Stimulated activated CD4-positive, alpha-beta T cell treated with anti-CD3 and anti-CD28 coated beads, Interleukin-15, amount 100 ng/mL, for 48 hours (primary cell): ENCODE data around the gene ANK3.
"Not testable (repeated sequence)": the region's sequence is repeated elsewhere in the genome, so short reads cannot be mapped to it uniquely, and the experiment has no call there.

ENCODE experiments used
- DNase-seq, 2 donors: peaks; one replicate each; pipeline ENCODE4 v3.0.0-alpha.2; 2020; ENCODE audit warnings: low read depth in 2 of 2

ANK3 gene

DNA sequence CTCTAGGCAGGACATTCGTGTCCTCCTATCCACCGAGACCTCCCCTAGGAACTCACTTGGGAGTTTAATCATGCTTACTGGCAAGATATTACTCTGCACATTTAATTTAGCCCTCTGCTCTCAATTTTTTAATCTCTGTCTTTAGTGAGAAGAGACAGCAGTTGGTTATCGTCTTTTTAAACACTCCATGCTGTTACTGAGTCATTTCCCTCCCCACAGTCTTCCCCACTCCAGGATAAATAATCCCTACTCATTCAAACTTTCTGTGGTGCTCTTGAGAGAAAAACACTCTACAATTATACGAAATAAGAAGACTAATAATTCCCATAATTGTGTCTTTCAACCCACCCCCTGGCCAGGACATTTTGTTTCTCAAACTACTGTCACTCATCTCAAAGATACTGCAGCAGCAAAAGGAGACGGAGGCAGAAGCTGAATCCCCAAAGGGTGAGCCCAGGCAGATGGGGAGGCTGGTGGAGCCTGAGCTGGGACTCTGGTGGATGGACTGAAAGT, 84.2 kb downstream of the ANK3 start:
- DNase-seq = no peak

DNA sequence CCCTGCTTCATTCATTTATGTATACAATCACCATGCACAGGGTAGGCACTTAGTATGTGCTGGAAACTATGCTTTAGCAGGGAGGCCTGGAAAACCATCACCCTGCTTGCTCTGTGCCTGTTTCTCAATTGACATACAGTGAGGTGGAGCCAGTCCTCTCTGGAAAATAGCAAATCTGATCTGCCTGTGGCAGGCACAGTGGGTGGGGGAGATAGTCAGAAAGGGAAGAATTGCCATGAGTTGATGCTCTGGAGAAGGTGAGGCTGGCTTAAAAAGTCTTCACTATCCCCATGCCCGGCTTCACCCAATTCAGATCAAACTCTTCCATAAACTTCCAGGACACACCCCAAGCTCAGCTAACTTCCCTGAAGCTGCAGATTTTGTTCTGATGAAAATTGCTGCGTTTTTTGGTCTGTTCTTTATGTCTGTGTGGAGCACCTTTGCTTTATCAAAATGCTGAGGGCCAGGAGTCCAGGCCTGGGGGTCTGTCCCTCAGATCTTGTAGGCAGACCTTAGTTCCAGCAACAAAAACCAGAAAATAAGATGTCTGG, 84.8 kb downstream of the ANK3 start:
- no peak for DNase-seq

DNA sequence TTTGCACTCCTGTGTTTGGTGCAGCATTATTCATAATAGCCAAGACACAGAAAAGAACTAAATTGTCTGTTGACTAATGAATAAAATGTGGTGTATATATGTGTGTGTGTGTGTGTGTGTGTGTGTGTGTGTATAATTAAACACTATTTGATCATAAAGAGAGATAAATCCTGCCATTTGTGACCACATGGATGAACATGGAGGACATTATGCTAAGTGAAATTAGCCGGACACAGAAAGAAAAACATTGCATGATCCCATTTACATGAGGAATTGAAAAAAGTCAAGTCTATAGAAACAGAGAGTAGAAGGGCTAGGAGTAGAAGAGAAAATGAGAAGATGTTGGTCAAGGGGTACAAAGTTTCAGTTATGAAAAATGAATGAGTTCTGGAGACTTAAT, 85.9 kb downstream of the ANK3 start:
- no peak for DNase-seq

DNA sequence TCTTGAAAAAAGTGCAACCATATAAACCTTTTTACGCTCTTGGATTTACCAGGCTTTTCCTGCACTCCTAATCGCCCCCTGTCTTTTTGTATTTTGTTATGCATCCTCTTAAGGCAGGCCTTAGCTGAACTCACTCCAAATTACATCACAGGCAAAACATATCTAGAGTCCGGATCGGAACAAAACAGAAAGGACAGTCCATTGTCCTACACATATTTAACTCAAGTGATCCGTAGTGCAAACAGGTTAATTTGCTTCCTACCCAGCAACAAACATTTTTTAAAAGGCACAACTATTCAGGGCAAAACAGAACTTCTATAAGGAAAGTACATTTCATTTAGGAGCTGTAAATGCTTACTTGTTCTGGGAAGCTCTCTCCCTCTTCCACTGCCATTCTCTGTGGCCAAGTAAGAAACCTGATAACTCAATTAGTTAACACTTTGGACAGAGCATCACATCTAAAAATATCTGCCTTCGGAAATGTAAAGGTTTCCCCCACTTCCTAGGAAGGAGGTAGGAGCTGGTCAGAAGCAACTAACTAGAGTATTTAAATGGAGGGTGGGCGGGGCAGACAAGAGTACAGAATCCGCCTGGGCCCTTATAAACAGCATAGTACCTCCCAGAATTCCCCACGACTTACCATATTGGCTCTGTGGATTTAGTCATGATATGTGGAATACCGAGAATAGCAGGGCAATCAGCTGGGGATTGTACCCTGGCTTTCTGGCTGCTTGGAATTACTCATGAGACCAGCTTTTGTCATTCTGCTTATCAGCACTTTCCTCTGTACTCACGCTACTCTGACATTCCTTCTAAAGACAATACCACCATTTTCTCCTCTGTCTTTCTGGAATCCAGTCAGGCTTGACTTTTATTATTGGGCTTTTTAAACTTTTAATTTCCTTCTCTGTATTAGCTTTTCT, 89.5 kb downstream of the ANK3 start:
- no peak for DNase-seq

DNA sequence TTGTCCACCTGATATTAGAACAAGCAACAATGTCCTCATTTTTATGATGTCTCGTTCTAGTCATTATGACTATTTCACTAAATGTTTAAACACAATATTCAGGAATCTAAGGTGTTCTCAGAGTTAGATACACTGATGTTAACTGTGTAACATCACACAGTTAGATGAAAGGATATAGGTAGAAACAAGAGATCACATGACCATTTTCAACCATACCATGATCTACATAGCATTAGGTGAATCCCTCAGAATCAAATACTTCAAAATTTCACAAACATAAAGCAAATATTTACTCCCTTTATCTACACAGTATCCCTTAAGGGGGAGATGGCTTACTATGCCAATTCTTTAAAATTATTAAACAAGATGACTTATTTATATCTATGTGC, 90.3 kb downstream of the ANK3 start:
- no peak for DNase-seq

DNA sequence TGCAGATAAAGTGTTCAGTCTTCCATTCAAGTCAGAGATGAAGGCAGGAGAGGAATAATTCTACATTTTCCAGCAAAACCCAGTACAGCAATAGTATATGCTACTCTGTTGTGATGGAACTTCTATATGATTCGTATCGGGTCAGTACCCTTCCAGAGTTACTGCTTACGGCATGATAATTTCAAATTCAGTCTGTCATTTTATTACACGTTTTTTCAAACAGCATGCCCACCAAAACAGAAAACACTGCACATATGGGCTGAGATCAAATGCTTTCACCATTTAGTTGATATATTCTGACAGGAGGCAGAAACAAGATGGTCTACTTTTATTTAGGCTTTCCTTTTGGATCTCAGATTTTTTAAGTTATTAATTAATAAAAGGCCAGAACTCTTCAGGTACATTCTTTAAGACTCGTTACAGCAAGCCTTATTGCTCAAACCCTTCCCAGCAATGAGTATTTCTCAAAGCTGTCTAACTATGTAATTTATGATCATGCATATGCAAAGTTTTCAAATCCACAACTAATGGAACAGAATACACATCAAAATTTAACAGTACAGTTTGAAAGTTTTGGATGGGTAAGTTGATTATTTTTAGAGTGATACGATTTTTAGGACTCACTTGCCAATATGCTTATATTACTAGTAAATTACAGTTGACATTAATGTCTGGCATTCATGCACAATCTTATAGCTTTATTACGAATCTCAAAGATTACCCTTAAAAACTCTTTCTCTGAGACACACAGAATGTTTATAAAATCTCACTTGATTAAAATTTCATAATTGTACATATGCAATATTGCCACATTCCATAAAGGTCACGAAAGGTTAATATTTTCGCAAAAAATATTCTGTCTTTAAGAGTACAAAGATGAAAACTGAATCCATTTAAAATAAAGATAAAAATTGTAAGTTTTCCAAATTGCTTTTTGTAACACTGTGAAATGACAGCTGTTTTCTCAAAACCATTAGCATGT, 91.0 kb downstream of the ANK3 start:
- DNase-seq = no peak

DNA sequence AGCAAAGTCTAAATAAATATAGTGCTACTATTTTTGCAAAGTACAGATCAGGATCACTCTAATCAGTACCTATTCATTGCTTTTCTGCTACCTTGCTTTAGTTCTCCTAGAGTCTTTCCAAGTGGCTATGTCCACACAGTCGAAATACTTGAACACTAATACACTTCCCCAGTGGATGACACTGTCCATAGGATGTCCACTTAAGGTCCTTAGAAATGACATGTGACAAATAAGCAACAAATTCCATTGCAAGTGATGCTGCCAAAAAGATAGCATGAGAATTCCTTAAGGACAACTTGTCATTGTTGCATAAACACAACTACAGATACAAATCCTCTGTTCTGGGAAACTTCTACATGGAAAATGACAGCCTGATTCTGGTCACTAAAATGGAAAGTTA, 93.6 kb downstream of the ANK3 start:
- no peak for DNase-seq

DNA sequence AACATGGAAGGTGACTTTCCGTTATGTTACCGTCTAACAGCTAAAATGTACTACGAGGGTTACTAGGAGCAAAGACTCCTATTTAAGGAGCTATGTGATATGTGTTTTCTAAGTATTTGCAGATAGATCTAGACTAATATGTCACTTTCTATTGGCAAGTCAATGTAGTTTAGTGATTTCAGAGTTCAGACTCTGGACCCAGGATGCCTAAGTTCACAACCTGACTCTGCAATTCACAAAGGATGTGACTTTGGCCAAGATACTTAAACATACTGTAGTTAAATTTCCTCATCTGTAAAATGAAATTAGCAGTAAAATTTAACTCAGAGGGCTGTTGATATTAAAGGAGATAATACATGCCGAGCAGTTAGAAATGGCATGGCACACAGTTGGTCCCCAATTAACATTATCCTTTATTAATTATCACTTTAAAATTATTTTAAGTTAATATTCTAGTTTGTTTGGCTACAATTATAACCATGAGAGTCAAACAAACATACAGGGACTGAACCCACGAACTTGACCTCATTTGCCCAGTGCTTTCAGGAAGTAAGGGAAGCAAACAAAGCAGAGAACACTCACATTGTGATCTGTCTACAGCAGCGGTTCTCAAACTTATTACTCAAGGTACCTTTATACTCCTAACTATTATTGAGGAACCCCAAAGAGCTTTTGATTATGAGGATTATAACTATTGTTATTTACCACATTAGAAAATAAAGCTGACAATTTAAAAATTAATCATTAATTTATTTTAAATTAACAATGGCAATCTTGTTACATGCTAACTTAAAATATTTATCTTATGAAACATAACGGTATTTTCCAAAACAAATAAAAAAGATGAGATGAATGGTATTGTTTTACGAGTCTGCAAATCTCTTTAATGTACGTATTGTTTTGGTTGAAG, 94.4 kb downstream of the ANK3 start:
- no peak for DNase-seq

DNA sequence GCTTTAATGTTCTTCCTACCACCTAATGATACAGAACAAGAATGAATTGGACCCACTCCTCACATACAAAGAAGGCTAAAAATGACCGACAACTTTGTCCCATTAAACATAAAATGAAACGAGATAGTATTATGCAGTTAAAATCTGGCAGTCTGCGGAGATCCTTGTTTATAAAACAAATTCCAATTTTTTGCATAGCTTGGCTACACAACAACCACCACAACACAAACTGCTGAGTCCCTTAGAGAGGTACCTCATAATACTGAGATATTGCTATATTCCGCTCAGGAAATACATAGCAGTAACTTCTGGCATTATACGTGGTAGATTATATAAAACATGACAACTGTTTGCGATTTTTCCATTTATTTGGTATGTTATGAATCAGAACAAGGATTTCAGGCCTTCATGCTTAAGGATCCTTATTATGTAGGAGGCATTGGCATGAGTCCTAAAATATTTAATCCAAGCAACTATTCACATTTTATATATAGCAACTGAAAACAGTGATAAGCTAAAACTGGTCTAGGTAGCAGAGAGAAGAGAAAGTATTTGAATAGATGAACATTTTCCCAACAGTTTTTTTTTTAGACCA, 96.0 kb downstream of the ANK3 start:
- DNase-seq = no peak

DNA sequence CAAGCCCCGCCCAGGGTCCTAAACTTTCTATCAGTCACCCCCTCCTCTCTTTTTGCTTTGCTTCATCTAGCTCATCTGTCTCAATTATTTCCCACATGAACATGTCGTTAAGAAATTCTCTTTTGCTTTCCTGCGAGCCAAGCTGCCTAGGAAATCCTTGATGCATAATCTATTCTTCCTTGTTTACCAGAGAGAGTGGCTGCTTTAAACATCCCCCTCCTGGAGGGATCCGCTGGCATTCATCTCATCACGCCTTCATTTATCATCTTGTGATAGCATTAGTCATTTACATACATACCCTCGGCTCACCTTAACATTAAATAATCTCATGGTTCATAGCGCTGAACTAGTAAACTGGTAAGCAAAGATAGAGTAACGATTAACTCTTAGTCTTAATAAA, 96.7 kb downstream of the ANK3 start:
- no peak for DNase-seq

DNA sequence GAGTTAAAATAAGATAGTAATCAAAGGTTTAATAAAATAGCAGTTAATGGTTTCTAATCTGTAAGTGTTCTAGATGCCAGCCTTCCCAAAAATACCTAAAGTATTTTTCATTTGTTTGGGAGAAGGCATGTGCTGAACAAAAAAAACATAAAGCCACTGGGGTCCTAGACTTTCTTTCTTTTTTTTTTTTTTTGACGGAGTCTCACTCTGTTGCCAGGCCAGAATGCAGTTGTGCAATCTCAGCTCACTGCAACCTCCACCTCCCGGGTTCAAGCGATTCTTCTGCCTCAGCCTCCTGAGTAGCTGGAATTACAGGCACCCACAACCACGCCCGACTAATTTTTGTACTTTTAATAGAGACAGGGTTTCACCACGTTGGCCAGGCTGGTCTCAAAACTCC, 97.1 kb downstream of the ANK3 start:
- not testable (repeated sequence) for DNase-seq

DNA sequence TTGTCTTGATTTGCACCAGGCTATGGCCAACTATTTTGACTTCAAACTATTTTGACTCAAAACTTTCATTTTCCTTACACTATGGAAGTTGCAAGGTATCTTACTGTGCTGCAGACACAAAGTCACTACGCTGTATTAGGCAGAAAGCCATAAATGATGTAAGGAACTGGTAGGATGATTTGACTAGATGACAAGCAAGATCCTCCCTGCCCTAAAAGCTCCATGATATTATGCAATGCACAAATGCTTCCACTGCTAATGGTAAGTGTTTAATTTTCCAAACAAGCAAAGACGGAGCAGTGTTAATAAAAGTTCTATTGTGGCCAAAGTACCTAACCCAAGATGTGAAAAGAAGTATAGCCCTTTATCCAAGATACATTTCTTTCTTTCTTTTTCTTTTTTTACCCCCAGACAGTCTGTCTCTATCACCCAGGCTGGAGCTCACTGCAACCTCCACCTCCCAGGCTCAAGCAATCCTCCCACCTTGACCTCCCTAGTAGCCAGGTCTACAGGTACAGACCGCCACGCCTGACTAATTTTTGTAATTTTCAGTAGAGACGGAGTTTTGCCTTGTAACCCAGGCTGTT, 98.2 kb downstream of the ANK3 start:
- no peak for DNase-seq

DNA sequence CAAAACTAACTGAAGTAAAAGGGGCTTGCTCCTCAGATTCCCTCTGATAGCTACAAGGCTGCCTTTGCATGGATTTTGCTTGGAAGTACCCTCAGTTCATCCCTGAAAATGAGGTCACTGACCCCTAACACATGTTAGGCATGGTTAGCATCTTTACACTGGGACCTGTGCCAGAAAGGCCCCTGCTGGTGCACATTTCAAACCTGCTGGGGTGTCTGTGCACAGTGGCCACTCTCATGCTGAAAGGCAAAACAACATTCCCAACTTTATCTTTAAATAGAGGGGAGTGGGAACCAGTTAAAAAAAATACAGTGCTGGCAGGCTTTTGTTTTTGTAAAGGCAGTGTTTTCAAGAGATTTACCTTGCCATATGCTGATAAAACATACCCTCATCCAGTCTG, 99.1 kb downstream of the ANK3 start:
- DNase-seq = no peak

DNA sequence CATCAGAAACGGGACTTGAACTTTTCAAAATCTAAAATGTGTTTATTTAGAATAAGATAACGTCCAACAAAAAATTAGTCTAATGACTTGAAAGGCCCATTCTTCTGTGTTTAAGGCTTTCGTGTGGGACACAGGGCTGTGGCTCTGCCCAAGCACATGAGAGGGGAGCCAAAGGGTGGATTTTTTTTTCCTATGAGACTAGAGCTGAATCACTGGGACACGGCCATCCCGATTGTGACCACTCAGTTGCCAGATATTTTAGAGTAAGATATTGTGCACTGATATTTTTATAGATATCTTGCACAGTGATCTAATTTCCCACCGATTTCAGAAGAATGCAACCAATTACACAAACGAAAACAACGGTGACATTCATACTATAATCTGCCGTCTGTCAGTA, 99.9 kb downstream of the ANK3 start:
- DNase-seq = no peak

DNA sequence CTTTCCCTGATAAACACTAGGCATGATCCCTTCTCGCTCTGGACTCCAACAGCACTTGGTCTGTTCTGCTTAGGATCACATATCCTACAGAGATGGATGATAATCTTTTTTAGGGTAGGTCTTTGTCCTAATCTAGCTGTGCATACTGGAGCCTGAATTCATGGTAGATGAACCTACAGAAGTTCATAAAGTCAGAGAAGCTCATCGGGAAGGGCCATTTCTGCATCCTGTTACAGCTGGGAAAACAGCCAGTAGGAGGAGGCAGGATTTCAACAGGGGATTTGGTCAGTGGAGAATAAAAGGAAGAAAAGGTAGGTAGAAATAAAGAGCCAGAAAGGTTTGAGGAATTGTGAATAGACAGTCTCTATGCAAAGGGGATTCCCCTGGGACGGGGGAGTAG, 101.4 kb downstream of the ANK3 start:
- no peak for DNase-seq

DNA sequence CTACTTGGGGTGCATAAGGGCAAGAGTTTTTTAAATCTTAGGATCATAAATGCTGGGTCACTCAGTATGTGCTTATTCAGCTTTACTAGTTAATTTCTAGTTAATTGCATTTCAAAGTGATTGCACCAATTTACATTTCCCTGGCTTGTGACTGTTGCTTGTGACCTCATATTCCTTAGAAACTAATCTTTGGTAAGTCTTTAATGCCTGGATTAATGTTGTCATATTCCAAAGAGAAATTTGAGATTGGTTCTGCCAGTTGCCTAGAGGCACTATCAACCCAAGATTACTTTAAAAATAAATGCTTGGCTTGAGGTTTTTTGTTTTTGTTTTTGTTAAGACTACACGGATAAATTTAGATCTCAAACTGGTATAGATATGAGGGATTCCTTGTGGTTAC, 103.1 kb downstream of the ANK3 start:
- no peak for DNase-seq

DNA sequence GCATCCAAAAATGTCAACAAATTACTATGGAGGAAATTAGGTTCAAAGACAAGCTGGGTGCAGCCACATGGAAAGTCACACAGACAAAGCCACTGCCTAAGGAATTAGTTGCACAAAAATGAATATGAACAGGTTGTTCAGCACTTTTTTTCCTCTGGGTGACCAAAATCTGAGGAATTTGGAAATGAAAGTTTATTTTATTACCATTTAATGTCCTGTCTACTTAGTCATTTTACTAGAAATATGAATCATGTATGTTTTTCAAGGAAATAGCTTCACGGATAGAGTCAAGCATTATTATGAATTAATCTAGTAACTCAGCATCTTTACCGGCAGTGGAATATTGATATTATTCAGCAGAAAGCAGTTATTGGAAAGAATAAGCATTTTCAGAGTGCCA, 106.3 kb downstream of the ANK3 start:
- no peak for DNase-seq

DNA sequence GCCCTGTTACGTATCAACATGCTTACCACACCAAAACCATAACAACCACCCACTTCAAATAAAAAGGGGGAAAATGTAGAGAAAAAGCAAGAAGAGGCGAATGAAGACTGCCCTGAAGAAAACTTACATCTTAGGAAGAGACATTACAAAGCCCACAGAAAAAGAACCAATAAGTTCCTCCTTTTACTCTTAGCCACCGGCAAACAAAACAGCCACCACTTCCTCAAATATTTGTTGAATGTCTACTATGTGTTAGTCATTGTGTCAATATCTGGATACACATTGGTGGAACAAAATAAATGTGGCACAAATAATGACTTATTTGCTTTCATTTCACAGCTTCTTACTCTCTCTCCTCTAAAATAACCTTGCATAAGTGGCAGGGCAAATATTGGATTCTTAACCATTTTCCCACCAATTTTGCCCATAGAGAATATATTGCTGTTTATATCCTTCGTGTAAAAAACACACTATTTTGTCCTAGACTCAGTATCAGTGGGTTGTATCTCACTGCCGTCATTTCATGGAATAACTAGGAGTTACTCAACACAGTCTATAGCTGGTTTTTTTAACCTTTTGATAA, 106.8 kb downstream of the ANK3 start:
- DNase-seq = no peak

DNA sequence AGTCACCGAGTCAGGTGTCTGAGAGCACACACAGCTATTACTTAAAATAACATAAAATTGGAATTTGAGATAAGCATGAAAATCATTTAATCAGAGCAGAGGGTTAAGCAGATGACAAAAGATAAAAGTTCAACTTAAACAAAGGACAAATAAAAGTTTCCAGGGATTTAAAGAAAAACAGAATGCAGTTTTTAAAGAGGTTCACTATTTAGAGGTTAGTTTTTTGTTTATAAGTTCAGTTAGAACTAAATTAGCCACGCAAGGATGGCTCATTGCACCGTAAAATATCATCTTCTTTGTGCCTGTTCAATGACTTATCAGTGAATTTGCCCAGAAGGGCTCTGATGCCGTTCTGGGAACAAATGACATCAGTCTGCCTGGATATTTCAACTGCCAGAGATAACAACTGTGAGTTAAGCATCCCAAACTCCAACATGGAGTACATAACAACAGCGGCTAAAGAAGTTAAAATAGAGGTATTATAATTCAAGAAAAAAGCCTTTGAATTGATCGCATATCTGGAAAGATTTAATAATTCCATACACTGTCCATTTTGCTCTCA, 107.8 kb downstream of the ANK3 start:
- DNase-seq = no peak

DNA sequence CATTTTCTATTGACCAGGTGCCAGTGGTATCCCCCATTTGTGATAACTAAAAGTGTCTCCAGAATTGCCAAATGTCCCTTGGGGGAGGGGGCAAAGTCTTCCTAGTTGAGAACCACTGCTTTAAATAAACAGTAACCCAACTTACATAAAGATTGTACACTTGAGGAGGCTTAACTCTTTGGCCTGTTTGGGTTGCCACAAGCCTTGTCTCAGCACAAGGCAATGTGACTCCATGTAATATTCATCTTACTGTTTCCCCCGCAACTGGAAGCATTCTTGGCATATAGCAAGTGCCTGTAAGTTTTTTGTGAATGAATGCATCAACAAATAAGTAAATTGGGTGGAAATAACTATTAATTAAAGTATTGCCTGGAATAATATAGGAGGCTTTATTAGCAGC, 108.3 kb downstream of the ANK3 start:
- no peak for DNase-seq
